Stimulated activated CD8-positive, alpha-beta memory T cell treated with anti-CD3 and anti-CD28 coated beads, Interleukin-4, amount 100 ng/mL, for 24 hours (primary cell): ENCODE results near the gene CXCL1.

Experiments used
- DNase-seq: peaks from one replicate; pipeline ENCODE4 v3.0.0-alpha.2; 2020; ENCODE audit warnings: low read depth

Gene CXCL1

GRCh38 chr4:73869130-73870055 is at the start of gene CXCL1:
TSS of gene CXCL1 (plus strand) at chr4:73869393. CDS start at chr4:73869471, 78 bp downstream.
- no peak for DNase-seq

DNA sequence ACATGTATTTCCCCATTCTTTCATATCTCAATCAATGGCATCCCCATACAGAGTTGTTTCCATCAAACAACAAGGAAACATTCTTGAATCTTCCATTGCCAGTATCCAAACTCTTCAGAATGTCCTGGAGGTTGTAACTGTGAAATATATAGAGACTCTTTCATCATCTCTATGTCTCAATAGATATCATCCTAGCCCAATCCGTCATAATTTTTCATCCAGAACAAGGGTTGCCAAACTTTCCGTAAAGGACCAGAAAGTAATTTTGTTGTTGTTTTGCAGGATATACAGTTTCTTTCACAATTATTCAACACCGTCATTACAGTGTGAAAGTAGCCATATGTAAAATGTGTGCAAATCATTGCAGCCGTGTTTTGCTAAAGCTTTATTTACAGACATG is 47.9 kb upstream of the CXCL1 start:
- DNase-seq: no peak

- DNase-seq: no peak
These were observed 46.8 kb upstream of the CXCL1 start for GRCh38 chr4:73822389-73822788.

- DNase-seq: no peak
These were observed 46.2 kb upstream of the CXCL1 start for GRCh38 chr4:73822812-73823504.

DNA sequence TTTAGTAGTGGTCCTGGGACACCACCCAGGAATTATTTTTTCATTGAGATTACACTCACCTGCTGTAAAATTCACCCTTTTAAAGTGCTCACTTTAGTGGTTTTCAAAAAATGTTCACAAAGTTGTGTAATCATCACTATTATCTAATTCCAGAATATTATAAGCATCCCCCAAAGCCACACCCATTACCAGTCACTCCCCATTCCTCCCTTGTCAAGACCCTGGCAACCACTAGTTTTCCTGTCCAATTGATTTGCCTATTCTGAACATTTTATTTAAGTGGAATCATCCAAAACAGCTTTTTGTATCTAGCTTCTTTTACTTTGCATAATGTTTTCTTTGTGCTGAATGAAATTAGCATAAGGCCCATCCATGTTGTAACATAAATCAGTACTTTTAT is 45.4 kb upstream of the CXCL1 start:
- DNase-seq: no peak

GRCh38 chr4:73828956-73829355 is 40.2 kb upstream of the CXCL1 start:
- no peak for DNase-seq

DNA sequence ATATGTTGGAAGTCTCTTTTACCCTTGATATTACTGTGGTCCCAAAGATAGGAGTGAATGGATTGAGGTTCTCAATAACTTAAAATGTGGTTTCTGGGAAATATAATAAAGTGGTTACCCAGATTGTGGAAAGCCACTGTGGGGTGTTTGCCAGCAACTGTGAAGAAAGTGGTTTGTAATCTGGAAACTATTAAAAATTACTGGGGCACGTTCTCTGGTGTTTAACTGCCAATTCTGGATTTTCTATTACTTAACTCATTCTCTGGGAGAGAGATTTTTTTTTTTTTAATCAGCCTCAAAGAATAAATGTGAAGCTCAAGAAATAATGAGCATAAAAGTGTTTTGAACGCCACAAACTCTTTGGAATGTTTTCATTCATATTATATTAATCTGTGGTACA is 37.6 kb upstream of the CXCL1 start:
- DNase-seq: no peak

DNA sequence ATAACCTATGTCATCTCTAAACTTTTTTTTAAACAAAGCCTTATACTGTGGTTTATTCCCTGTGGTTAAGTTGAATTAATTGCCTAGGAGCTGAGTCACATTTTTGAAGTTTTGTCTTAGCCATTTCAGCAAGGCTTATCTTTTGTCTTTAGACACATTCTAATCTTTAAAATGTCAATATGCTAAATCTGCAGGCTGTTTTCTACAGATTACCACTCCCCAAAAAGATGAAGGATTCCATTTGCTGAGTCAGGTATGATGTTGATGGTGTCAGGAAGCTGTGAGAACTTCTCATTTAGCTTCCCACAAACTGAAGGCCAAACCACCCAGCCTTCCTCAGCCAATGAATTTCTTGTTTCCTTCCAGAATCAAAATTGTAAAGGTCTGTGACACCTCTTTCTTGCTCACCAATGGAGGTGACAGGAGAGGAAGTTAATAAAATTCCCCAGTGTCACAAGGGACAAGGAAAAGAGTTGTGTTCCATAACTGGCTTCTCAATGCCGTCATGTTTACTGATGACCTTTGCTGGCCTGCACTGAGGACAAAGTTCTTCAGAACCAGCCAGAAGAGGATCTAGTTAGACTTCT is 36.4 kb upstream of the CXCL1 start:
- DNase-seq: no peak

- DNase-seq: no peak
These were observed 32.6 kb upstream of the CXCL1 start, which contains the start of gene CXCL6 for GRCh38 chr4:73836373-73837279. TSS of gene CXCL6 (plus strand) at chr4:73836678. CDS start at chr4:73836751, 73 bp downstream.

- DNase-seq: no peak
These were observed 30.1 kb upstream of the CXCL1 start for GRCh38 chr4:73839071-73839470.

DNA sequence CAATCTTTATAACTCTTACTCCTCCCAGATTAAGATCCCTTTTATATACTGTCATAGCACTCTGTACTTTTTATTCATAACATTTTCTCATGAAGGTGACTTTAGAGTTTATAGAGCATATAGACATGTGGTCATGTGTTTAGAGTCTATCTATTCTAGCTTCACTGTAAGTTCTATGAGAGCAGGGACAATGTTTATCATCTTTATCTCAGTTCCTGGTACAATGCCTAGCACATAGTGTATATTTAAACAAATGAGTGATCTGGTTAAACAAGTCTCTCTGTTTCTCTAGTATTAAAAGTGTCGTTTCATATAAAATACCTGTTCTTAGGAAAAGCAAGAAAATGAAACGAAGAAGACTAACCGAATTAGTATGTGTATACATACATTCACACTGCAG is 29.5 kb upstream of the CXCL1 start:
- DNase-seq: no peak

DNA sequence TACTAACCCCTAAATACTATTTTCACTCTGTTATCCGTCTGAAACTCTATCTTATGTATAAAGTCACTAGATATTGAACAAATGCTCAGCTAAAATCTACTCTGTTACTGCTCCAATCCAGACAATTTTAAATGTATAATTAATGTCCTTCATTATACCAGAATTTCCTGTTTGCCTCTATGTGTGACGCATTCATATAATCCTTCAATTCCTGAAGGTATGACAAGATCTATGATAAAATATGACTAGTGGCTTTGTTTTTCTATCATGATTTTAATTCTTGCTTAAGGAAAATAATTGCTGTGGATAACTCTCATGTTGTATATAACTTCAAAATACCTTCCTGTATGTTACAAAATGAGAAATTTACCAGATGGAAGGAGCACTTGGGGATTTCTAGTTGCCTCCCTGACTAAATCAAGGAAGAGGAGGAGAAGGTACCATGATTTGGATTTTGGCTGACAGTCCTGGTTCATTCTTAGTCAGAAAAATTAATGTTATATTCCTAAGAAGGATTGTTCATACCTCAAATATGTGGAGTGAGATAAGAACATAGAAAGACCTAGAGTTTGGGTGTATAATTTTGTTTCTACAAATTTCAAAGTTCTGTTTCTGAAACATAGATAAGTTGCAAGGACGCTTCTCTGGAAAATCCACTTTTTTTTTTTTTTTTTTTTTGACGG is 27.8 kb upstream of the CXCL1 start:
- no peak for DNase-seq

GRCh38 chr4:73842696-73843095 is 26.5 kb upstream of the CXCL1 start:
- no peak for DNase-seq

GRCh38 chr4:73843369-73843768 is 25.8 kb upstream of the CXCL1 start:
- DNase-seq: no peak

DNA sequence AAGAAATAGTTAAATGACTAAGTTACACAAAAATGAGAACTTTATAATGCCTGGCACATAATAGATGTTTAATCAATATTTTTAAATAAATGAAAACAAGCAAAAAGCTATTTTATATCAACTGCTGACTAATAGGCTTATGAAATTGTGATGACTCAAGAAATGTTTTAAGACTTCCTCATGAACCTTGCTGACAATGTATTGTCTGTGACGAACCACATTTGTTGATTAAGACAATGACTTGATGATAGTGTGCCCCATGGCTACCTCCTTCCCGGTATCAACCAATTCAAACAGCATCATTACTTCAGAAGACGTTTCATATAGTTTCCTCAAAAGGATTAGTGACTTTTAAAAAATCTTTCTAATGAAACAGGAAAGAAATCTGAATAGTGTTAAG is 24.8 kb upstream of the CXCL1 start:
- no peak for DNase-seq

GRCh38 chr4:73844806-73845205 is 24.4 kb upstream of the CXCL1 start:
- DNase-seq: no peak

DNA sequence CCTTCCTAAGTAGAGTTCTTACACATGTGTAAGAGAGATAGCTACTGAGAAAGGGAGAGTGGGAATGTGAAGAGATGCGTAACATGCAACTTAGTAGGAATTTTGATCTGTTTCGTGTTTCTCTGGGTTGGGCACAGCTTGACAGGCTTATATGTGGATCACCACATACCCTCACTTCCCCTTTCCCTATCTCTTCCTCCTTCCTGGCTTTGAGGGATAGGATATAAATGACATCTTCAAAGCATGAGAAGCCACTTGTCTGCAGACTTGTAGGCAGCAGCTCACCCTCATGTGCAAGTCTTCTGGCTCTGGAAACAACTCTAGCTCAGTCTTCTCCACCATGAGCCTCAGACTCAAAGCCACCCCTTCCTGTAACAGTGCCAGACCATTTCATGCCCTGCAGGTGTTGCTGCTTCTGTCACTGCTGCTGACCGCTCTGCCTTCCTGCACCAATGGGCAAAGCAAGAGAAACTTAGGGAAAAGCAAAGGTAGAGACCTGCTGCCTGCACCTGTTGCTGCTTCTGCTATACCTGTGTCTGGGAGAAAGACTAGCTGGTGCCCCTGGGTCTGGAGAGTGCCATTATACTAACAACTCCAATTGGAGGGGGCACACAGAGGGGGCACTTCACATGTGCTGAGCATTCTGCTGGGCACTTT is 21.5 kb upstream of the CXCL1 start:
- DNase-seq: no peak

DNA sequence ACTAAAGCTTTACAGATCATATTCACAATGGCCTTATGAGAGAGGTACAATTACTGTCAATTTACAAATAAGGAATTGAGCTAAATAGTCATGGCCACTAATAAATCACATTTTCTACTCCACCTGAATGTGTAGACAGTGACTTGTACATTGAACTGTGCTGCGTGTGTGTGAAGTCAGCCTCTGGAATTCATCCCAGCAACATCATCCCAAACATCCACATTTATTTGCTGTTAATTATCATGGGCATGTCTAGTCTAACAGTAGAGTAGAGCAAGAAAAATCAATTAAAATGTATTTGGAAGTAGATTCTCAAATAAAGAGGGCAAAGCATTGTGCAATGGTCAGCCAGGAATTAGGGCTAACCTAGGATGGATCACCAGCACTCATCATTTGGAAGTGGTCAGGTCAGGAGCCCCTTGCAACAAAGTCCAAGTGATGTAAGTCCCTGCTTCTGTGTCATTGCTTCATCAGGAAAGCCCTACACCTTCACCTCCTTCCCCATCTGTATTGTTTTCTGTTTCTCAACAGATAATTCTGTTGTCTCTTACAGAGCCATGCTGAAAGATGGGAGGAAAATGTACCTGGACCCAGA is 20.9 kb upstream of the CXCL1 start:
- no peak for DNase-seq

DNA sequence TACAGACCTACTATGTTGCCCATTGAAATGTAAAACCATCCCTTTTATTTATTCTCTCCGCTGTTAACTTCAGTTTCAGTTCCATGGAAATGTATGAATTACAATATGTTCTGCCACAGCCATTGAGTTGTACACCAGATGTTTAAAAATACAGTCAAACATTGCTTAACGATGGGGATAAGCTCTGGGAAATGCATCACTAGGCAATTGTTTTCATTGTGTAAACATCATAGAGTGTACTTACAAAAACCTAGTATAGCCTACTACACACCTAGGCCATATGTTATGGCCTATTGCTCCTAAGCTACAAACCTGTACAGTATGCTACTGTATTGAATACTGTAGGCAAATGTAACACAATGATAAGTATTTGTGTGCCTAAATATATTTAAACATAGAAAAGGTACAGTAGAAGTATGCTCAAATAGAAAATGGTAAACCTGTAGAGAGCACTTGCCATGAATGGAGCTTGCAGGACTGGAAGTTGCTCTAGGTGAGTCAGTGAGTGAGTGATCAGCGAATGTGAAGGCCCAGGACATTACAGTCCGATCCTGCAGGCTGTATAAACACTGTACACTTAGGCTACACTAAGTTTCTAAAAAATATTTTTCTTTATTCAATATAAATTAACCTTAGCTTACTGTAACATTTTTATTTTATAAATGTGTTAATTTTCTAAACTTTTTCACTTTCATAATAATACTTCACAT is 18.8 kb upstream of the CXCL1 start:
- no peak for DNase-seq

DNA sequence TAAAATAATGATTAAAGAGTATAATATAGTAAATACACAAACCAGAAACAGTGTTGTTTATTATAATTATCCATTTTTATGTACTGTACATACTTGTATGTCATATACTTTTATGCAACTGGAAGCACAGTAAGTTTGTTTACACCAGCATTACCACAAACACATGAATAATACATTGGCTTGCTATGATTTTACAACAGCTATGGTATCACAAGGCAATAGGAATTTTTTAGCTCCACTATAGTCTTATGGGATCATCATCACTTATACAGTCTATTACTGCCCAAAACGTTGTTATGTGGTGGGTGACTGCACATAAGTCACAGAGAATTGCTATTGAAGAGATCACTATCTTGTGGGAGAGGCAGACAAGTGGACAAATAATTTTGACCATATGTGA is 17.9 kb upstream of the CXCL1 start:
- DNase-seq: no peak
